Hepatocyte (in vitro differentiated cells): ENCODE measurements around the gene SPINDOC.

ENCODE experiments used
- EZH2 ChIP-seq: fragments of 200-600 bp; sonication (generic); IDR thresholded peaks from 2 replicates; pipeline ENCODE4 v1.6.1; 2016; ENCODE audit warnings: antibody characterized with exemption, mild to moderate bottlenecking, borderline replicate concordance
- TF ChIP-seq, protein P1 (sequence below): fragments of 200-600 bp; sonication (generic); IDR thresholded peaks from 2 replicates; pipeline ENCODE4 v1.5.1; 2016; ENCODE audit warnings: antibody characterized with exemption, mild to moderate bottlenecking; ENCODE audit not compliant: poor library complexity

DNA sequence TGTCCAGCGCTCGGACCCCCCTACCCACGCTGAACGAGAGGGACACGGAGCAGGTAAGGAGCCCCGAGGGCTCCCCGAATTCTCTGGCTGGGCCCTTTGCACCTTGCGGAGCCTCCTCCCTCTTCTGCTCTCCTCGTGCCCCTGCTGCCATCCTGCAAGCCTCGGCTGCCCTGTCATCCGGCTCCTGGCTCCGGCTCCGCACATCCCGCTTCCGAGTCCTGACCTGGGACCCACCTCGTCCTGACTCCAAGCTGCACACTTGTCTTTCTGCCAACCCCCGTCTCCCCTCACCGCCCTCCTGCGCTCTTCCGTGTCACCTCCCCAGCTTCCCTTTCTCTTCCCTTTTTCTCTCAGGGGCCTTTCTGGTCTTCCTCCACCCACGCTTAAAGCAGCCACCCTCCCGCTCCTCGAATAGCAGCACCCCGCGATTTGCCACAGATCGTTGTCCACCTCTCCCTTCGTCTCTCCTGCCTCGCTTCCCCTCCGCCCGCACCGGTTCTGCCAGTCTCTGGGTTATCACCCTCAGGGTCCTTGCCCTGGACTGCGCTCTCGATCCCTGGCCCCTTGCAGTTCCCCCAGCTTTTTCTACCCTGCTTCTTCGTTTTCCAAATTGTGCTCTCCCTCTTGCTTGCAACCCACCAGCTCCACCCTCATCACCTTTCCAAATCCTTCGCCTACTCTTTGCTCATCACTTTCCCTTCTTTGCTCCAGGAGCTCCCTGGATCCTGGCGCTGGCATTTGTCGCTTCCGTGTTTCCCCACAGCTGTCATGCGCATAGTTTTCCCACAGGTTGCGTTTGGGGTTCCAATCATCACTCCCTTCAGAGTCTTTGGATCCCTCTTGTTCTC, 26.5 kb downstream of the SPINDOC start:
- TF ChIP-seq, protein P1, sequence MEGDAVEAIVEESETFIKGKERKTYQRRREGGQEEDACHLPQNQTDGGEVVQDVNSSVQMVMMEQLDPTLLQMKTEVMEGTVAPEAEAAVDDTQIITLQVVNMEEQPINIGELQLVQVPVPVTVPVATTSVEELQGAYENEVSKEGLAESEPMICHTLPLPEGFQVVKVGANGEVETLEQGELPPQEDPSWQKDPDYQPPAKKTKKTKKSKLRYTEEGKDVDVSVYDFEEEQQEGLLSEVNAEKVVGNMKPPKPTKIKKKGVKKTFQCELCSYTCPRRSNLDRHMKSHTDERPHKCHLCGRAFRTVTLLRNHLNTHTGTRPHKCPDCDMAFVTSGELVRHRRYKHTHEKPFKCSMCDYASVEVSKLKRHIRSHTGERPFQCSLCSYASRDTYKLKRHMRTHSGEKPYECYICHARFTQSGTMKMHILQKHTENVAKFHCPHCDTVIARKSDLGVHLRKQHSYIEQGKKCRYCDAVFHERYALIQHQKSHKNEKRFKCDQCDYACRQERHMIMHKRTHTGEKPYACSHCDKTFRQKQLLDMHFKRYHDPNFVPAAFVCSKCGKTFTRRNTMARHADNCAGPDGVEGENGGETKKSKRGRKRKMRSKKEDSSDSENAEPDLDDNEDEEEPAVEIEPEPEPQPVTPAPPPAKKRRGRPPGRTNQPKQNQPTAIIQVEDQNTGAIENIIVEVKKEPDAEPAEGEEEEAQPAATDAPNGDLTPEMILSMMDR = no peak
- TF ChIP-seq EZH2 = no peak
